HEK293 (cell line): ENCODE results near the gene ATMIN.

Source experiments
- CTCF ChIA-PET: fragments of 350-600 bp; formaldehyde crosslinking; extraction: SDS; loops from one replicate; lab custom pipeline; 2021; ENCODE audit warnings: antibody characterized with exemption; lab: Yijun Ruan, JAX
- POLR2A ChIA-PET: fragments of 300-600 bp; formaldehyde crosslinking; extraction: SDS; loops from one replicate; lab custom pipeline; 2020; ENCODE audit warnings: antibody characterized with exemption, inconsistent platforms; lab: Yijun Ruan, JAX
- H3K27ac ChIP-seq: fragments of 200-500 bp; sonication (Bioruptor generic); 2 replicates; pipeline ENCODE4 v1.5.1; 2014; ENCODE audit warnings: low read depth, low read length, control low read depth, inconsistent platforms; ENCODE audit errors: extremely low read depth
- H3K36me3 ChIP-seq, 2 experiments: fragments of 200-500 bp in 1 of 2; sonication (Bioruptor generic) in 1 of 2; 1 replicate in 1 of 2; 2 replicates in 1 of 2; pipeline ENCODE4 v1.5.1; 2014 to 2017; ENCODE audit warnings: inconsistent platforms in 2 of 2, low read length in 2 of 2; ENCODE audit not compliant: control insufficient read depth in 2 of 2, insufficient read depth in 1 of 2
- H3K4me1 ChIP-seq: fragments of 200-500 bp; sonication (Bioruptor generic); 2 replicates; pipeline ENCODE4 v1.5.1; 2014; ENCODE audit warnings: mild to moderate bottlenecking, low read length, inconsistent platforms; ENCODE audit not compliant: control insufficient read depth, insufficient read depth
- H3K4me3 ChIP-seq: 2 replicates; pipeline ENCODE4 v1.5.1; 2011; ENCODE audit warnings: low read depth, mild to moderate bottlenecking, control low read depth, low read length, moderate library complexity
- H3K9me3 ChIP-seq: fragments of 200-500 bp; sonication (Bioruptor generic); 2 replicates; pipeline ENCODE4 v1.5.1; 2014; ENCODE audit warnings: low read depth, low read length, inconsistent platforms; ENCODE audit not compliant: control insufficient read depth, insufficient read depth
- BCL11A ChIP-seq: fragments of 450-650 bp; formaldehyde crosslinking; IDR thresholded peaks from 2 replicates; pipeline ENCODE4 v1.5.1; 2016; ENCODE audit warnings: low read depth, missing biosample characterization, missing genetic modification characterization
- ELK4 ChIP-seq: IDR thresholded peaks from 2 replicates; pipeline ENCODE4 v1.6.1; 2011; ENCODE audit warnings: mild to moderate bottlenecking, low read depth, low read length, borderline replicate concordance
- GLIS1 ChIP-seq: fragments of 450-650 bp; formaldehyde crosslinking; IDR thresholded peaks from 2 replicates; pipeline ENCODE4 v1.5.1; 2016; ENCODE audit warnings: missing biosample characterization, missing genetic modification characterization
- GLIS2 ChIP-seq: fragments of 450-650 bp; formaldehyde crosslinking; IDR thresholded peaks from 2 replicates; pipeline ENCODE4 v1.5.1; 2016; ENCODE audit warnings: missing biosample characterization, missing genetic modification characterization
- MYNN ChIP-seq: fragments of 450-650 bp; formaldehyde crosslinking; IDR thresholded peaks from 2 replicates; pipeline ENCODE4 v1.5.1; 2016; ENCODE audit warnings: missing biosample characterization, missing genetic modification characterization, borderline replicate concordance
- MZF1 ChIP-seq: fragments of 450-650 bp; formaldehyde crosslinking; IDR thresholded peaks from 2 replicates; pipeline ENCODE4 v1.5.1; 2017; ENCODE audit warnings: missing biosample characterization, missing genetic modification characterization, borderline replicate concordance
- SP7 ChIP-seq: fragments of 450-650 bp; formaldehyde crosslinking; IDR thresholded peaks from 2 replicates; pipeline ENCODE4 v1.5.1; 2016; ENCODE audit warnings: missing biosample characterization, missing genetic modification characterization
- TRIM28 ChIP-seq: IDR thresholded peaks from 2 replicates; pipeline ENCODE4 v1.6.1; 2011; ENCODE audit warnings: low read length, control low read depth, borderline replicate concordance
- YY2 ChIP-seq: fragments of 450-650 bp; formaldehyde crosslinking; IDR thresholded peaks from 2 replicates; pipeline ENCODE4 v1.5.1; 2016; ENCODE audit warnings: missing biosample characterization, missing genetic modification characterization
- ZBTB17 ChIP-seq: fragments of 450-650 bp; formaldehyde crosslinking; IDR thresholded peaks from 2 replicates; pipeline ENCODE4 v1.5.1; 2016; ENCODE audit warnings: missing biosample characterization, missing genetic modification characterization
- ZBTB8A ChIP-seq: fragments of 450-650 bp; formaldehyde crosslinking; IDR thresholded peaks from 2 replicates; pipeline ENCODE4 v1.5.1; 2016; ENCODE audit warnings: missing biosample characterization, missing genetic modification characterization
- ZNF175 ChIP-seq: fragments of 450-650 bp; formaldehyde crosslinking; IDR thresholded peaks from 2 replicates; pipeline ENCODE4 v1.5.1; 2016; ENCODE audit warnings: missing biosample characterization, missing genetic modification characterization
- ZNF214 ChIP-seq: fragments of 450-650 bp; formaldehyde crosslinking; IDR thresholded peaks from 2 replicates; pipeline ENCODE4 v1.5.1; 2017; ENCODE audit warnings: missing biosample characterization, mild to moderate bottlenecking, missing genetic modification characterization, borderline replicate concordance
- ZNF302 ChIP-seq: fragments of 450-650 bp; formaldehyde crosslinking; IDR thresholded peaks from 2 replicates; pipeline ENCODE4 v1.5.1; 2016; ENCODE audit warnings: missing biosample characterization, missing genetic modification characterization, low read depth
- ZNF37A ChIP-seq: fragments of 450-650 bp; IDR thresholded peaks from 2 replicates; pipeline ENCODE4 v1.5.1; 2018; ENCODE audit warnings: missing biosample characterization, missing genetic modification characterization
- ZNF426 ChIP-seq: fragments of 450-650 bp; formaldehyde crosslinking; IDR thresholded peaks from 2 replicates; pipeline ENCODE4 v1.5.1; 2017; ENCODE audit warnings: missing biosample characterization, missing genetic modification characterization, mild to moderate bottlenecking, inconsistent platforms, moderate library complexity
- ZNF433 ChIP-seq: fragments of 450-650 bp; formaldehyde crosslinking; IDR thresholded peaks from 2 replicates; pipeline ENCODE4 v1.5.1; 2016; ENCODE audit warnings: missing biosample characterization, missing genetic modification characterization, low read depth
- ZNF473 ChIP-seq: fragments of 450-650 bp; formaldehyde crosslinking; IDR thresholded peaks from 2 replicates; pipeline ENCODE4 v1.5.1; 2017; ENCODE audit warnings: missing biosample characterization, missing genetic modification characterization
- ZNF48 ChIP-seq: fragments of 450-650 bp; formaldehyde crosslinking; IDR thresholded peaks from 2 replicates; pipeline ENCODE4 v1.5.1; 2016; ENCODE audit warnings: missing biosample characterization, missing genetic modification characterization
- ZNF561 ChIP-seq: fragments of 450-650 bp; IDR thresholded peaks from 2 replicates; pipeline ENCODE4 v1.5.1; 2018; ENCODE audit warnings: missing biosample characterization, missing genetic modification characterization, borderline replicate concordance
- ZNF830 ChIP-seq: fragments of 450-650 bp; IDR thresholded peaks from 2 replicates; pipeline ENCODE4 v1.5.0; 2018; ENCODE audit warnings: missing biosample characterization, missing genetic modification characterization, low read depth, mild to moderate bottlenecking, moderate library complexity
- TF ChIP-seq, protein P1 (sequence below): fragments of 450-650 bp; formaldehyde crosslinking; IDR thresholded peaks from 2 replicates; pipeline ENCODE4 v1.5.1; 2016; ENCODE audit warnings: missing biosample characterization, missing genetic modification characterization
- TF ChIP-seq, protein P2 (sequence below): fragments of 450-650 bp; formaldehyde crosslinking; IDR thresholded peaks from 2 replicates; pipeline ENCODE4 v1.5.1; 2017; ENCODE audit warnings: missing biosample characterization, missing genetic modification characterization
- TF ChIP-seq, protein P3 (sequence below): fragments of 450-650 bp; formaldehyde crosslinking; IDR thresholded peaks from 2 replicates; pipeline ENCODE4 v1.5.1; 2016; ENCODE audit warnings: missing biosample characterization, missing genetic modification characterization
- TF ChIP-seq, protein P4 (sequence below): fragments of 450-650 bp; formaldehyde crosslinking; conservative IDR thresholded peaks from 2 replicates; pipeline ENCODE4 v1.5.1; 2016; ENCODE audit warnings: low read depth, missing biosample characterization, missing genetic modification characterization

ATMIN gene

DNA sequence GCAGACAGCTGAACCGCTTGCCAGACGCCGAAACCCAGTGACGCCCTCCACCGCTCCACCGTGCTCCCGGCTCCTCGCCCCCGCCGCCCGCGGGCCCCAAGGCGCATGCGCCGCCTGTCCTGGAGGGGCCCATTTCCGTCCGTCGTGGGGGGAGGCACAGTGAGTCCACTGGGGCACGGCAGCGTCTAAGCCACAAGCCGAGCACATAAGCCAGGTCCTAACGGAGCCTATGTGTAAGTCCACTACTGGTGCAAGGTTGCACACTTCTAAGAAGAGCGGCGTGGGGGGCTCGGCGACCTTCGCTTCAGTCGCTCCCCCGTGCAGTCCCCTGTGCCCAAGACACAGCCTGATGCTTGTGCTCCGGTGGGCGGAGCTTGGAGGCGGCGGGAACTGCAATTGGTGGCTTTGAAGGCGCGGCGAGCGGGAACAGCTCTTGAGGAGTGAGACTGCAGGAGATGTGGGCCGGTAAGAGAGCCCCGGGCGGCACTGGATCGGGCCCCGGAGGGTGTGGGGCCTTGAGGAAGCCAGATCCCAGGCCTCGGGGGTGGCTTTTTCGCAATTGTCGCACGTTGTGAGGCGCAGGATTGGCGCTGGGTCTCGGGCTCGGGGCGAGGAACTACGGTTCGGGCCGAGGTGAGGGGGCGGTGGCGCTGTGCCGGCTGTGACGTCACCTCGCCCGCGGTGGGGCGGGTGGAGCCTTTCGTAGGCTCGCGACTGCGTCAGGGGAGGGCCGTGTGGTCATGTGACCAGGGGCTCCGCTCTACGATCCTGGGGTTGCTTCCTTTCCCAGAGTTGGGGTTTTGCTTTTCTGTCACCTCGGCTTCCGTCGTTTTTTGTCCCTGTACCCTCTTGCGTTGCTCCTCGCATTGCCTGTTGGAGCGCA, 28.6 kb upstream of the ATMIN start, which contains the start of the genes CENPN and CMC2 (continued):
- TF ChIP-seq, protein P1, sequence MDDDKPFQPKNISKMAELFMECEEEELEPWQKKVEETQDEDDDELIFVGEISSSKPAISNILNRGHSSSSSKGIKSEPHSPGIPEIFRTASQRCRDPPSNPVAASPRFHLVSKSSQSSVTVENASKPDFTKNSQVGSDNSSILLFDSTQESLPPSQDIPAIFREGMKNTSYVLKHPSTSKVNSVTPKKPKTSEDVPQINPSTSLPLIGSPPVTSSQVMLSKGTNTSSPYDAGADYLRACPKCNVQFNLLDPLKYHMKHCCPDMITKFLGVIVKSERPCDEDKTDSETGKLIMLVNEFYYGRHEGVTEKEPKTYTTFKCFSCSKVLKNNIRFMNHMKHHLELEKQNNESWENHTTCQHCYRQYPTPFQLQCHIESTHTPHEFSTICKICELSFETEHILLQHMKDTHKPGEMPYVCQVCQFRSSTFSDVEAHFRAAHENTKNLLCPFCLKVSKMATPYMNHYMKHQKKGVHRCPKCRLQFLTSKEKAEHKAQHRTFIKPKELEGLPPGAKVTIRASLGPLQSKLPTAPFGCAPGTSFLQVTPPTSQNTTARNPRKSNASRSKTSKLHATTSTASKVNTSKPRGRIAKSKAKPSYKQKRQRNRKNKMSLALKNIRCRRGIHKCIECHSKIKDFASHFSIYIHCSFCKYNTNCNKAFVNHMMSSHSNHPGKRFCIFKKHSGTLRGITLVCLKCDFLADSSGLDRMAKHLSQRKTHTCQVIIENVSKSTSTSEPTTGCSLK (tag by site-specific recombination): no peak
- TF ChIP-seq MZF1 (tag by site-specific recombination): no peak; the same call in 1 of the 2 replicates
- TF ChIP-seq GLIS2 (tag by site-specific recombination): peak; percentile 84
- TF ChIP-seq ZNF302 (tag by site-specific recombination): no peak
- TF ChIP-seq ZNF830 (tag by site-specific recombination): no peak
- TF ChIP-seq ZNF175 (tag by site-specific recombination): no peak
- no peak for TF ChIP-seq ZNF48 (tag by site-specific recombination)
- TF ChIP-seq ZNF473 (tag by site-specific recombination): no peak
- peak; percentile 68 for TF ChIP-seq GLIS1 (tag by site-specific recombination)
- no peak for TF ChIP-seq ZNF37A (tag by site-specific recombination)
- TF ChIP-seq ZNF561: peak; percentile 86
- peak; percentile 42; the same call in 1 of the 2 replicates for TF ChIP-seq YY2 (tag by site-specific recombination)
- no peak for TF ChIP-seq ZNF426 (tag by site-specific recombination)
- TF ChIP-seq ZNF433 (tag by site-specific recombination): no peak
- TF ChIP-seq ZNF214 (tag by site-specific recombination): no peak
- no peak for TF ChIP-seq BCL11A
- peak; percentile 88 for TF ChIP-seq SP7 (tag by site-specific recombination)
- no peak for TF ChIP-seq ELK4
- no peak for TF ChIP-seq MYNN (tag by site-specific recombination)
- TF ChIP-seq, protein P2, sequence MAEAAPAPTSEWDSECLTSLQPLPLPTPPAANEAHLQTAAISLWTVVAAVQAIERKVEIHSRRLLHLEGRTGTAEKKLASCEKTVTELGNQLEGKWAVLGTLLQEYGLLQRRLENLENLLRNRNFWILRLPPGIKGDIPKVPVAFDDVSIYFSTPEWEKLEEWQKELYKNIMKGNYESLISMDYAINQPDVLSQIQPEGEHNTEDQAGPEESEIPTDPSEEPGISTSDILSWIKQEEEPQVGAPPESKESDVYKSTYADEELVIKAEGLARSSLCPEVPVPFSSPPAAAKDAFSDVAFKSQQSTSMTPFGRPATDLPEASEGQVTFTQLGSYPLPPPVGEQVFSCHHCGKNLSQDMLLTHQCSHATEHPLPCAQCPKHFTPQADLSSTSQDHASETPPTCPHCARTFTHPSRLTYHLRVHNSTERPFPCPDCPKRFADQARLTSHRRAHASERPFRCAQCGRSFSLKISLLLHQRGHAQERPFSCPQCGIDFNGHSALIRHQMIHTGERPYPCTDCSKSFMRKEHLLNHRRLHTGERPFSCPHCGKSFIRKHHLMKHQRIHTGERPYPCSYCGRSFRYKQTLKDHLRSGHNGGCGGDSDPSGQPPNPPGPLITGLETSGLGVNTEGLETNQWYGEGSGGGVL: peak; percentile 44
- peak; percentile 61 for TF ChIP-seq ZBTB17 (tag by site-specific recombination)
- TF ChIP-seq, all 188 proteins: peak for 60

DNA sequence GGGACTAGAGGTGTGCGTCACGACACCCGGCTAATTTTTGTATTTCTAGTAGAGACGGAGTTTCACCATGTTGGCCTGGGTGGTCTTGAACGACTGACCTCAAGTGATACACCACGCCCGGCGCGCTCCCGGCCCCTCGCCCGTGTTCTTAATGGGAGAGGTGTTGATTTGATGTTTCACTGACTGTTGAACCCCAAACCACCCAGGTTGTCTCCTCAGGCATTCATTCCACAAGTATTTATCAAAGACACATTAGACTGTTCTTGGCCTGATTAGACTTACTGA, 27.2 kb upstream of the ATMIN start:
- H3K36me3 ChIP-seq: peaks cover 16 to 38% of the 10 kb centered on the region in 2 experiments
- no peaks in the 10 kb centered on the region for H3K9me3 ChIP-seq
- TF ChIP-seq, protein P3, sequence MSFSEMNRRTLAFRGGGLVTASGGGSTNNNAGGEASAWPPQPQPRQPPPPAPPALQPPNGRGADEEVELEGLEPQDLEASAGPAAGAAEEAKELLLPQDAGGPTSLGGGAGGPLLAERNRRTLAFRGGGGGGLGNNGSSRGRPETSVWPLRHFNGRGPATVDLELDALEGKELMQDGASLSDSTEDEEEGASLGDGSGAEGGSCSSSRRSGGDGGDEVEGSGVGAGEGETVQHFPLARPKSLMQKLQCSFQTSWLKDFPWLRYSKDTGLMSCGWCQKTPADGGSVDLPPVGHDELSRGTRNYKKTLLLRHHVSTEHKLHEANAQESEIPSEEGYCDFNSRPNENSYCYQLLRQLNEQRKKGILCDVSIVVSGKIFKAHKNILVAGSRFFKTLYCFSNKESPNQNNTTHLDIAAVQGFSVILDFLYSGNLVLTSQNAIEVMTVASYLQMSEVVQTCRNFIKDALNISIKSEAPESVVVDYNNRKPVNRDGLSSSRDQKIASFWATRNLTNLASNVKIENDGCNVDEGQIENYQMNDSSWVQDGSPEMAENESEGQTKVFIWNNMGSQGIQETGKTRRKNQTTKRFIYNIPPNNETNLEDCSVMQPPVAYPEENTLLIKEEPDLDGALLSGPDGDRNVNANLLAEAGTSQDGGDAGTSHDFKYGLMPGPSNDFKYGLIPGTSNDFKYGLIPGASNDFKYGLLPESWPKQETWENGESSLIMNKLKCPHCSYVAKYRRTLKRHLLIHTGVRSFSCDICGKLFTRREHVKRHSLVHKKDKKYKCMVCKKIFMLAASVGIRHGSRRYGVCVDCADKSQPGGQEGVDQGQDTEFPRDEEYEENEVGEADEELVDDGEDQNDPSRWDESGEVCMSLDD (tag by site-specific recombination): no peak
- TF ChIP-seq TRIM28 (no peak), ZBTB8A (no peak), MZF1 (tag by site-specific recombination) (no peak)
- TF ChIP-seq, protein P4, sequence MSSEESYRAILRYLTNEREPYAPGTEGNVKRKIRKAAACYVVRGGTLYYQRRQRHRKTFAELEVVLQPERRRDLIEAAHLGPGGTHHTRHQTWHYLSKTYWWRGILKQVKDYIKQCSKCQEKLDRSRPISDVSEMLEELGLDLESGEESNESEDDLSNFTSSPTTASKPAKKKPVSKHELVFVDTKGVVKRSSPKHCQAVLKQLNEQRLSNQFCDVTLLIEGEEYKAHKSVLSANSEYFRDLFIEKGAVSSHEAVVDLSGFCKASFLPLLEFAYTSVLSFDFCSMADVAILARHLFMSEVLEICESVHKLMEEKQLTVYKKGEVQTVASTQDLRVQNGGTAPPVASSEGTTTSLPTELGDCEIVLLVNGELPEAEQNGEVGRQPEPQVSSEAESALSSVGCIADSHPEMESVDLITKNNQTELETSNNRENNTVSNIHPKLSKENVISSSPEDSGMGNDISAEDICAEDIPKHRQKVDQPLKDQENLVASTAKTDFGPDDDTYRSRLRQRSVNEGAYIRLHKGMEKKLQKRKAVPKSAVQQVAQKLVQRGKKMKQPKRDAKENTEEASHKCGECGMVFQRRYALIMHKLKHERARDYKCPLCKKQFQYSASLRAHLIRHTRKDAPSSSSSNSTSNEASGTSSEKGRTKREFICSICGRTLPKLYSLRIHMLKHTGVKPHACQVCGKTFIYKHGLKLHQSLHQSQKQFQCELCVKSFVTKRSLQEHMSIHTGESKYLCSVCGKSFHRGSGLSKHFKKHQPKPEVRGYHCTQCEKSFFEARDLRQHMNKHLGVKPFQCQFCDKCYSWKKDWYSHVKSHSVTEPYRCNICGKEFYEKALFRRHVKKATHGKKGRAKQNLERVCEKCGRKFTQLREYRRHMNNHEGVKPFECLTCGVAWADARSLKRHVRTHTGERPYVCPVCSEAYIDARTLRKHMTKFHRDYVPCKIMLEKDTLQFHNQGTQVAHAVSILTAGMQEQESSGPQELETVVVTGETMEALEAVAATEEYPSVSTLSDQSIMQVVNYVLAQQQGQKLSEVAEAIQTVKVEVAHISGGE (tag by site-specific recombination): no peak
- ChIA-PET CTCF (interaction anchor here (2.7 kb wide), 1 partner anchor 27 kb away, joined by 6 read pairs; the partner anchor contains the start of gene ATMIN), POLR2A (no interaction called here)
- peak overlapping the region; percentile 70 for H3K4me3 ChIP-seq
- H3K4me1 ChIP-seq: 0 out of 2 replicates have a peak, but pooled peaks cover 3% of the 10 kb centered on the region
- H3K27ac ChIP-seq: no peak overlapping the region
